Glomerular visceral epithelial cell (primary cell): ENCODE results near the gene CNPPD1.
"Not testable (repeated sequence)": the region's sequence is repeated elsewhere in the genome, so short reads cannot be mapped to it uniquely, and the experiment has no call there.

Experiments
- DNase-seq: peaks from one replicate; pipeline ENCODE4 v3.0.0-alpha.2; 2016; ENCODE audit errors: extremely low spot score

CNPPD1 gene

DNA sequence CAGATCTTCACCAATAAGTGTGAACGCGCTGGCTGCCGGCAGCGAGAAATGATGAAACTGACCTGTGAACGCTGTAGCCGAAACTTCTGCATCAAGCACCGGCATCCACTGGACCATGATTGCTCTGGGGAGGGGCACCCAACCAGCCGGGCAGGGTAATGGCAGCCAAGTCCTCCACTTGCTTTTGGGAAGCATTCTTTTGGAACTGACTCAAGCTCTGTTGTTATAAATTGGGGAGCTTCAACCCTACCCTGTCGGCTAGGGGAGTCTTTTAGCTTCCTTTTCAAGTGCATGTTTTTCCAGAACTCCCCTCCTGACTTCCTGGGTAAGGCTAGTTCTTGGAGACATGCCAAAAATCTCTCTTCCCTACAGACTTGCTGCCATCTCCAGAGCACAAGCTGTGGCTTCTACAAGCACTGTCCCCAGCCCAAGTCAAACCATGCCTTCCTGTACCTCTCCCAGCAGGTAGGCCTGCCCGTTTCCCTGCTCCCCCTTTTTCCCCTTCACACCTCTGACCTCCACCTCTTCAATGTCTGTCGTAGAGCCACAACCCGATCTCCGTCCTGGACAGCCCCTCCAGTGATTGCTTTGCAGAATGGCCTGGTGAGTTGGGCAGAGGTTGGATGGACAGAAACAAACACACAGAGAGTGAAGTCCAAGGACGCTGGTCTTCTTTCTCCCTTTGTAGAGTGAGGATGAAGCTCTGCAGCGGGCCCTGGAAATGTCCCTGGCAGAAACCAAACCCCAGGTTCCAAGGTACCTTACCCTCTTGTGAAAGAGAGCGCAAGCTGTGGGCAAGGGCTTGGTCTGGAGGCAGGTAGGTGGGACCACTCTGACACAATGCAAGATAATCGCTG is 31.4 kb upstream of the CNPPD1 start:
- DNase-seq = peak; percentile 23

GRCh38 chr2:219207134-219207883 is 30.6 kb upstream of the CNPPD1 start:
- DNase-seq = no peak

DNA sequence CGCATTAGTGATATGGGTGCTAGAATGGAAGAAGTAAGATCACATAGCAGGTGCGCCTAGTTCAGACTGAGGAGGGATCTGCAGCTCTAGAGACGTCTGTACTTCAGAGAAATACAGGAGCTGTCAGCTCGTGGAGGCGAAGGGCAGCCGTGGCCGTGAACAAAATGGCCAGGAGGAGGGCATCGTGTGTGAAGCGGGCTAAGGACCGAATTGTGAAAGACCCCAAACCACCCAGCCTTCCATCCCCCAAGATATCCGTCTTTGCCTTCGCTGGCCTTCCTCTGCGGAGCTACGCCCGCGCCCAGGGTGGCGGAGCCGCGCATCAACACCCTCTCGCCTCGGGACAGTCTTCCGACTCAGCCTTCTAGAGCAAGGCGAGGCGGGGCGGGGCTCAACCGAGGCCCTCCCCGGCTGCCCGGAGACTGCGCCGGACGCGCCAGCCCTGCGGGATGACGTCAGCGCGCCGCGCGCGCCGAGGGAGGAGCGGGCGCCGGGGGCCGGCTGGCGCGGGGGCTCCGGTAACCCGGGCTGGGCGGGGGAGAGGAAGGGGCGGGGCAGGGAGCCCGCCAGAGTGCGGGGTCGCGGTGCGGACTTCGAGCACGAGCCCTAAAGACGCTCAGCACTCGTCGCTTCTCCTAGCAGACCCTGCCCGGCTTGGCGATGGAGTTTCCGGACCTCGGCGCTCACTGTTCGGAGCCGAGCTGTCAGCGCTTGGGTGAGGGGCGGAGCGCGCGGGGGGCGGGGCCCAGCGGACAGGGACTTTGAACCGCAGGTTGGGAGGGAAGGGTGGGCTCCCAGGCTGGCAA is 29.8 kb upstream of the CNPPD1 start, which contains the start of gene ZFAND2B:
ZFAND2B (plus strand) TSS at position 455 of the 806 bp plus-strand sequence; CDS start at position 661, 206 bp downstream.
- peak; percentile 96 for DNase-seq

DNA sequence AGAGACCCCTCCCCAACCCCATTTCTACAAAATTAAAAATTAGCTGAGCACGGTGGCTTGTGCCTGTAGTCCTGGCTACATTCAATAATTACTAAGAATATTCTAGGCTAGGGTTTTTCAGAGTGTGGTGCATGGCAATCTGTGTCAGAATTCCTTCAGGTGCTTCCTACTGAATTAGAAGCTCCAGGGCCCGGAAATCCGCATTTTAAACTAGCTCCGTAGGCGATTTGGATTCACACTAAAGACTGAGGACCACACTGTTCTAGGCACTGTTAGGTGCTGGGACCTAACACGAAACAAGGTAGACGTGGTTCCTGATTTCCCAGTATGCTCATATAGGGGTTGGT is 29.2 kb upstream of the CNPPD1 start:
- no peak for DNase-seq

DNA sequence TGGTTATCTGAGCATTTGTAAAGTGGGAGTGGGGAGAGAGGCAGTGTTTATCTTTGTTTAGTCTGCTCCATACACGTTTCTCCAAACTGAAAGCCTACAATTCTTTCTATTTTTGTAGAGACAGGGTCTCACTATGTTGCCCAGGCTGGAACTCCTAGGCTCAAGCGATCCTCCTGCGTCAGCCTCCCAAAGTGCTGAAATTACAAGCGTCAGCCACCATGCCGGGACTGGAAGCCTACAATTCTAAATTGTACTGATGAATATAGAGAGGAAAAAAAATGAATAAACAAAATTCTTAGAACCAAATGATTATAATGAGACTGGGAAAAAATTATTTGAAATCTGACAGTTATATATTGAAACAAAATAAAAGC is 28.4 kb upstream of the CNPPD1 start:
- DNase-seq = no peak

GRCh38 chr2:219204425-219205164 is 27.9 kb upstream of the CNPPD1 start:
- no peak for DNase-seq

- not testable (repeated sequence) for DNase-seq
These were observed 24.6 kb upstream of the CNPPD1 start for GRCh38 chr2:219201331-219201730.

GRCh38 chr2:219200502-219201326 is 24.0 kb upstream of the CNPPD1 start:
- not testable (repeated sequence) for DNase-seq

DNA sequence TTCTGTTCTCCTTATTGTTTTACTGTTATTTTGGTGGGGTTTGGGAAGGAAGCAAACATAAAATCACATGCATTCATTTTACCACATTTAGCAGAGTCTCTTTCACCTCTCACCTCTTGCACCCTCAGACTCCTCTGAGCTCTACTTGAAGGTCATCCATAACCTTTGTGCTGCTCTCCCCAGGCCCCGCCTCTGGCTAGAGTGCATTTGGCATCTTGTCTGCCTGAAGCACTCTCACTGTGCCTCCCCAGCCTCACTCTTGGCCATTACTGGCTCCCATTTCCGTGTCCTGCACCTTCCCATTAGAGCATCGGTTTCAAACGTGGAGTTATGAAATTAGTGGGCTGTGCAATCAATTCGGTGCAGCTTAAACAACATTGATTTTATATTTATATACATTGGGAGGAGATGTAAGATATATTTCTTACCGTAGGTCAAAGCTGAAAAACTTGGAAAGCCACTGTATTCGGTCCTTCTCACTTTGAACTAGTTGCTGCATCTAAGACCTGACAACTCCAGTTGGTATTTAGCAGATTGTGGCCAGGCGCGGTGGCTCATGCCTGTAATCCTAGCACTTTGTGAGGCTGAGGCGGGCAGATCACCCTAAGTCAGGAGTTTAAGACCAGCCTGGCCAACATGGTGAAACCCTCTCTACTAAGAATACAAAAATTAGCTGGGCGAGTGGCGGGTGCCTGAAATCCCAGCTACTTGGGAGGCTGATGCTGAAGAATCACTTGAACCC is 22.9 kb upstream of the CNPPD1 start:
- DNase-seq = no peak

DNA sequence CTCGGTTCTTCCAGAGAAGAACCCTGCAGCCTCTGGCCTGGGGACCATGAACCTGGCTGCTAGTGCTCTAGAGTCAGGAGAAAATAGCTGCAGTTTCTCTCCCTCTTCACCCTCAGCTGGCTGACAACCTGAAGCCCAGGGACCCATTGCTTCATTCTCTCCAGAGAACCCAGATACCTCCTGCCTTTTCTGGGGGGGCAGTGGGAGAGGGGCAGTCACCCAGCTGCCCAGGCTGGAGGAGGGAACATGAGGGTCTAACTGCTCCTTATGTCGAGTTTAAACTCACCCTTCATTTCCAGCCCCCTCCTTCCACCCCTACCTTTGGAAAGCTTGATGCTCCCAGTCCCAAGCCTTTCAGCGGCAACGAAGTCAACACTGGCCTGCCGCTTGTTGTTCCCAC is 22.2 kb upstream of the CNPPD1 start:
- no peak for DNase-seq

DNA sequence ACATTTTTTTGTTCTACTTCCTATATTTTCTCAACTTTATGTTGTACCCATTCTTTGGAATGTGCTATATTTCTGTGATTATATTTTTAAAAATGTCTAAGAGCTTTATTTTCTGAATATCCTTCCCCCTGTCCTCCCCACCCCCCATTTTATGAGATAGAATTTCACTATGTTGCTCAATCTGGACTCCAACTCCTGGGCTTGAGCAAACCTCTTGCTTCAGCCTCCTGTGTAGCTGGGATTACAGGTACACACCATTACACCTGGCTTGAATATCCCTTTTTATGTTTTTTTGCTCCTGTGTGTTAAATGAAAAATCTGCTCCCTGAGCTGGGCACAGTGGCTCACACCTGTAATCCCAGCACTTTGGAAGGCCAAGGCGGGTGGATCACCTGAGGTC is 20.7 kb upstream of the CNPPD1 start:
- DNase-seq = no peak

- no peak for DNase-seq
These were observed 10.2 kb upstream of the CNPPD1 start for GRCh38 chr2:219186754-219187456.

DNA sequence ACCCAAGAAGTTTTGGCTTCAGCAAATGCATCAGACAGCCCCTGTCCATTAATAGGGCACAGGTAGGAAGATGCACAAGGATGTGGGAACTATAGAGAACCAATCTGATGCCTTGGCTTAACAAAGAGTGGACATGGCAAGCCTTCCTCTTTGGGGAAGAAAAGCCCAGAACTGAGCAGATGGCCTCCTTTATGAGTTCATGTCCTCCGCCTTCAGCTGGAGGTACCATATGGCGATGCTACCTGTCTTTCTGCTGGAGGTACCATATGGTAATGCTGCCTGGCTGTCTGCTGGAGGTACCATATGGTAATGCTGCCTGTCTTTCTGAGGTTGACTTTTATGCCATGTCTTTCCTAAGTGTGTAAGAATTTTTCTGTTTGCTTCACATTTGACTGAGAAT is 7.4 kb upstream of the CNPPD1 start:
- DNase-seq = no peak

- no peak for DNase-seq
These were observed 6.5 kb upstream of the CNPPD1 start for GRCh38 chr2:219183151-219183772.

DNA sequence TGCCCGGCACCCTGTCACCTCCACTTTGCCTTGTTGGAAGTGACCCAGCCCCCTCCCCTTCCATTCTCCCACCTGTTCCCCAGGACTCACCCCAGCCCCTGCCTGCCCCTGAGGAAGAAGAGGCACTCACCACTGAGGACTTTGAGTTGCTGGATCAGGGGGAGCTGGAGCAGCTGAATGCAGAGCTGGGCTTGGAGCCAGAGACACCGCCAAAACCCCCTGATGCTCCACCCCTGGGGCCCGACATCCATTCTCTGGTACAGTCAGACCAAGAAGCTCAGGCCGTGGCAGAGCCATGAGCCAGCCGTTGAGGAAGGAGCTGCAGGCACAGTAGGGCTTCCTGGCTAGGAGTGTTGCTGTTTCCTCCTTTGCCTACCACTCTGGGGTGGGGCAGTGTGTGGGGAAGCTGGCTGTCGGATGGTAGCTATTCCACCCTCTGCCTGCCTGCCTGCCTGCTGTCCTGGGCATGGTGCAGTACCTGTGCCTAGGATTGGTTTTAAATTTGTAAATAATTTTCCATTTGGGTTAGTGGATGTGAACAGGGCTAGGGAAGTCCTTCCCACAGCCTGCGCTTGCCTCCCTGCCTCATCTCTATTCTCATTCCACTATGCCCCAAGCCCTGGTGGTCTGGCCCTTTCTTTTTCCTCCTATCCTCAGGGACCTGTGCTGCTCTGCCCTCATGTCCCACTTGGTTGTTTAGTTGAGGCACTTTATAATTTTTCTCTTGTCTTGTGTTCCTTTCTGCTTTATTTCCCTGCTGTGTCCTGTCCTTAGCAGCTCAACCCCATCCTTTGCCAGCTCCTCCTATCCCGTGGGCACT is 5.8 kb upstream of the CNPPD1 start:
- no peak for DNase-seq

- DNase-seq = no peak
These were observed 4.8 kb upstream of the CNPPD1 start for GRCh38 chr2:219181531-219181930.

DNA sequence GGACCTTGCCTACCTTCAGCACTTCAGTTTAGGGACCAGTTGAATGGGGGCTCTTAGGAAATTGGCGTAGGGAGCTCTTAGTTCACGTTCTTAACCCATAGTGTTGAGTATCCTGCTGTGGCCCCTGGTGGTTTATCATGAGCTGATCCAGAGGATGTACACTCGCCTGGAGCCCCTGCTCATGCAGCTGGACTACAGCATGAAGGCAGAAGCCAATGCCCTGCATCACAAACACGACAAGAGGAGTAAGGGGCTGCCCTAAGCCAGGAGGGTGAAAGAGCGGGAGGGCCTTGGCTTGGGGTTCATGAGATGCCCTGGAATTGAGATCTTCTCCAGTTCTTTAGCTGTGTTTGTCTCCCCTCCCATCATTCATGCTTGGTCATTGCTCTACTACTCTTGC is 4.2 kb upstream of the CNPPD1 start:
- no peak for DNase-seq
